ENCODE data around the gene PPM1L.

DNA sequence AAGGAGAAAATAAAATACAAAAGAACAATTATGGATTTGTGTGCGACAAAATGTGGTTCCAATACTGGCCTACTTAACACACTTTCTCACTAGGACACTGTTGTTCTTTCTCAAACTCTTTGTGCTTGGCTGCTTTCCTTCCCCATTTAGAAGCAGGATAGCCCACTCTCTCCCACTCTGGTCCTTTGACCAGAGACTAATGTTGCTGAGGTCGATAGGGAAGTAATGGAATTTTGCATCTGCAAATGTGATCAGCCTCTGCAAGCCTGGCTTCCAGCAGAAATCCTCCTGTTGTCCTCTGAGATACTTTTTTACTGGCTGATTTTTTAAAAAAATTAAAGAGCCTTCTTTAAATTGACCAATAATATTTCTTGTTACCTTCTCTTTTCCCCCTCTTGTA lies 71.0 kb downstream of the PPM1L start:
- TF ChIP-seq, protein P1, sequence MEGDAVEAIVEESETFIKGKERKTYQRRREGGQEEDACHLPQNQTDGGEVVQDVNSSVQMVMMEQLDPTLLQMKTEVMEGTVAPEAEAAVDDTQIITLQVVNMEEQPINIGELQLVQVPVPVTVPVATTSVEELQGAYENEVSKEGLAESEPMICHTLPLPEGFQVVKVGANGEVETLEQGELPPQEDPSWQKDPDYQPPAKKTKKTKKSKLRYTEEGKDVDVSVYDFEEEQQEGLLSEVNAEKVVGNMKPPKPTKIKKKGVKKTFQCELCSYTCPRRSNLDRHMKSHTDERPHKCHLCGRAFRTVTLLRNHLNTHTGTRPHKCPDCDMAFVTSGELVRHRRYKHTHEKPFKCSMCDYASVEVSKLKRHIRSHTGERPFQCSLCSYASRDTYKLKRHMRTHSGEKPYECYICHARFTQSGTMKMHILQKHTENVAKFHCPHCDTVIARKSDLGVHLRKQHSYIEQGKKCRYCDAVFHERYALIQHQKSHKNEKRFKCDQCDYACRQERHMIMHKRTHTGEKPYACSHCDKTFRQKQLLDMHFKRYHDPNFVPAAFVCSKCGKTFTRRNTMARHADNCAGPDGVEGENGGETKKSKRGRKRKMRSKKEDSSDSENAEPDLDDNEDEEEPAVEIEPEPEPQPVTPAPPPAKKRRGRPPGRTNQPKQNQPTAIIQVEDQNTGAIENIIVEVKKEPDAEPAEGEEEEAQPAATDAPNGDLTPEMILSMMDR (conservative IDR thresholded peaks at IDR 0.05; ENCODE audit: low read depth, low read length) = no peak
- no peak for TF ChIP-seq EZH2 (IDR thresholded peaks at IDR 0.05; ENCODE audit: borderline replicate concordance, low read depth, low read length, poor library complexity, severe bottlenecking)
